SIG-M5 (cell line): Measurements from ENCODE around the gene DUSP5.

ENCODE experiments used
- DNase-seq: peaks from one replicate; lab custom pipeline; 2025; lab: John Stamatoyannopoulos, UW

The DUSP5 gene

GRCh38 chr10:110481919-110482318 lies 15.8 kb upstream of the DUSP5 start:
- no peak for DNase-seq

GRCh38 chr10:110483633-110484032 lies 14.1 kb upstream of the DUSP5 start:
- DNase-seq, result no peak

- DNase-seq, result no peak
Observed at GRCh38 chr10:110485541-110485940, 12.2 kb upstream of the DUSP5 start.

- no peak for DNase-seq
Observed at GRCh38 chr10:110486680-110487410, 10.9 kb upstream of the DUSP5 start.

- no peak for DNase-seq
Observed at GRCh38 chr10:110487411-110488331, 10.0 kb upstream of the DUSP5 start.

- no peak for DNase-seq
Observed at GRCh38 chr10:110488332-110488681, 9.4 kb upstream of the DUSP5 start.

GRCh38 chr10:110488940-110489339 lies 8.8 kb upstream of the DUSP5 start:
- DNase-seq, result no peak

- no peak for DNase-seq
Observed at GRCh38 chr10:110490640-110491039, 7.1 kb upstream of the DUSP5 start.

- no peak for DNase-seq
Observed at GRCh38 chr10:110491346-110491745, 6.4 kb upstream of the DUSP5 start.

- DNase-seq, result no peak
Observed at GRCh38 chr10:110492069-110492822, 5.5 kb upstream of the DUSP5 start.

- no peak for DNase-seq
Observed at GRCh38 chr10:110493832-110494426, 3.8 kb upstream of the DUSP5 start.

- no peak for DNase-seq
Observed at GRCh38 chr10:110494532-110494931, 3.2 kb upstream of the DUSP5 start.

- DNase-seq, result no peak
Observed at GRCh38 chr10:110495731-110496552, 1.8 kb upstream of the DUSP5 start.

- DNase-seq, result no peak
Observed at GRCh38 chr10:110496553-110497437, 912 bp upstream of the DUSP5 start.

GRCh38 chr10:110498087-110498981 lies 627 bp downstream of the DUSP5 start:
- DNase-seq, result no peak

GRCh38 chr10:110498982-110499795 lies 1.5 kb downstream of the DUSP5 start:
- no peak for DNase-seq

- no peak for DNase-seq
Observed at GRCh38 chr10:110499796-110500514, 2.2 kb downstream of the DUSP5 start.

- DNase-seq, result no peak
Observed at GRCh38 chr10:110500515-110500905, 2.8 kb downstream of the DUSP5 start.
